A673 (cell line): ENCODE results near the gene ABCB1.

Experiments
- EZH2 ChIP-seq: fragments of 200-600 bp; sonication (generic); IDR thresholded peaks from 2 replicates; pipeline ENCODE4 v1.6.1; 2017; ENCODE audit warnings: borderline replicate concordance, low read depth, mild to moderate bottlenecking, mixed read lengths, antibody characterized with exemption, low read length; ENCODE audit not compliant: poor library complexity, severe bottlenecking
- TF ChIP-seq, protein P1 (sequence below): fragments of 300-800, 200-600 bp; sonication (generic); conservative IDR thresholded peaks from 2 replicates; pipeline ENCODE4 v1.5.1; 2017; ENCODE audit warnings: low read depth, mild to moderate bottlenecking, antibody characterized with exemption, low read length, moderate library complexity, mixed read lengths

DNA sequence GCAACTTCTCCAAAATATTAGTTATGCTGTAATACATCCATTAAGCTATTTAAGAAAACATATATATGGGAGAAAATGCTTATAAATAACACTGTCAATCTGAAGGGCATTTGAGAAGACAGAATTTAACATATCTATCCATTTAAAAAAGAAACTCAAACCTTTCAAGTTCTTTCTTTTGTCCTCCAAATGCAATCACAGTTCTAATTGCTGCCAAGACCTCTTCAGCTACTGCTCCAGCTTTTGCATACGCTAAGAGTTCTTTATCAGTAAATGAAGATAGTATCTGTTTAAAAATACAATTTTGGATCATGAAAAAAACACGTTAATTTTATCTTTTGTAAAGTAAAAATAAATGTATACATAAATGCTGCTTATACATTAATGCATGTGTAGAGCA lies 39.6 kb downstream of the ABCB1 start:
- TF ChIP-seq, protein P1, sequence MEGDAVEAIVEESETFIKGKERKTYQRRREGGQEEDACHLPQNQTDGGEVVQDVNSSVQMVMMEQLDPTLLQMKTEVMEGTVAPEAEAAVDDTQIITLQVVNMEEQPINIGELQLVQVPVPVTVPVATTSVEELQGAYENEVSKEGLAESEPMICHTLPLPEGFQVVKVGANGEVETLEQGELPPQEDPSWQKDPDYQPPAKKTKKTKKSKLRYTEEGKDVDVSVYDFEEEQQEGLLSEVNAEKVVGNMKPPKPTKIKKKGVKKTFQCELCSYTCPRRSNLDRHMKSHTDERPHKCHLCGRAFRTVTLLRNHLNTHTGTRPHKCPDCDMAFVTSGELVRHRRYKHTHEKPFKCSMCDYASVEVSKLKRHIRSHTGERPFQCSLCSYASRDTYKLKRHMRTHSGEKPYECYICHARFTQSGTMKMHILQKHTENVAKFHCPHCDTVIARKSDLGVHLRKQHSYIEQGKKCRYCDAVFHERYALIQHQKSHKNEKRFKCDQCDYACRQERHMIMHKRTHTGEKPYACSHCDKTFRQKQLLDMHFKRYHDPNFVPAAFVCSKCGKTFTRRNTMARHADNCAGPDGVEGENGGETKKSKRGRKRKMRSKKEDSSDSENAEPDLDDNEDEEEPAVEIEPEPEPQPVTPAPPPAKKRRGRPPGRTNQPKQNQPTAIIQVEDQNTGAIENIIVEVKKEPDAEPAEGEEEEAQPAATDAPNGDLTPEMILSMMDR, result no peak
- no peak for TF ChIP-seq EZH2
